ENCODE data around the gene PTTG1. TPM values are rescaled to one million over a fixed set of nuclear protein-coding genes. Genes with fewer than 3 reads are reported as not detected.

PTTG1 gene
- polyA plus RNA-seq, 1 of the 3 experiments (the other 2 are of a cell fraction), result 279 TPM

DNA sequence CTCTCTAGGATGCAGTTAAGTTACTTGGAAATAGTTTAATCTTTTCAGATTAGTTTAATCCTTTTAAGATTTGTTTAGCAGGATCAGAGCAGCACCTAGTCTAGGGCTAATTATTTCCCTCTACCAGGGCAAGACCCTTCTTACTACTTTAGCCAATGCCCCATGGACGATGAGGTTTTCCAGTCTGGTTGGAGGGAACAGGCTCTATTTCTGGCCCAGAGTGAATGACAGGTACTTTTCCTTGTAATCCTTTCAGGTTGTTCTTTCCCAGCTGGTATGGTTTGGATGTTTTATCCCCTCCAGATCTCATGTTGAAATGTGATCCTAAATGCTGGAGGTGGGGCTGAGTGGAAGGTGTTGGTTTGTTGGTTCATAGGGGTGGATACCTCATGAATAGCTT lies 27.2 kb downstream of the PTTG1 start:
- CTCF ChIA-PET, result interaction anchor here (2.5 kb wide), 1 partner anchor 10 kb away, joined by 22 read pairs; no protein-coding TSS in a partner anchor

DNA sequence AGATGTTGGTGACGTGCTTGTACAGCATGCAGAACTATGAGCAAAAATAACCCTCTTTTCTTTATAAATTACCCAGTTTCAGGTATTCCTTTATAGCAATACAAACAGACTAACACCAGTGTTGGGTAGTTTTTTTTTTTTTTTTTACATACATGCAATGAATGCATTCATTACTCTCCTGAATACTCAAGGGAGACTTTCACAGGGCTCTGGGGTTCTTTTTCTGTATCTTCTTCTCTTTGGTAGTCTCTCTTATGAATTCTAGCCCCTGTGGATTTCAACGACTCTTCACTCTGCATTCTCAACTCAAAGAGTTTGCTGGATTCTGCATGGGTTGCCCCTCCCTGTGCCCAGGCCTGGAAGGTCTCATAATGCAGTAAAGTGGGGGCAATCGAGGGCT lies 27.8 kb downstream of the PTTG1 start:
- 42% methylated on average over 3 of the region's 3 CpGs for WGBS (ENCODE audit: low lambda C conversion rate)
- no peak overlapping the region for H3K9ac ChIP-seq
- H3F3A ChIP-seq (replicated peaks; ENCODE audit: insufficient read depth), result no peaks in the 10 kb centered on the region
- ChIA-PET CTCF (interaction anchor here (2.5 kb wide), 1 partner anchor 10 kb away, joined by 22 read pairs; no protein-coding TSS in a partner anchor), POLR2A (no interaction called here)
- H3K4me2 ChIP-seq, result no peak overlapping the region
- no peaks in the 10 kb centered on the region for H4K20me1 ChIP-seq (ENCODE audit: insufficient read depth)
- no peaks in the 10 kb centered on the region for H3K79me2 ChIP-seq (ENCODE audit: insufficient read depth)
- no peaks in the 10 kb centered on the region for H3K27me3 ChIP-seq (ENCODE audit: insufficient read depth)
- DNase-seq, result no peak
- no peaks in the 10 kb centered on the region for H3K4me1 ChIP-seq (ENCODE audit: control insufficient read depth in 1 of 2, insufficient read depth in 2 of 2, low read depth in 1 of 2, low read length in 1 of 2)
- no peak for TF ChIP-seq MEF2A (IDR thresholded peaks at IDR 0.05; ENCODE audit: borderline replicate concordance, low read depth)
- no peak for TF ChIP-seq TEAD4 (IDR thresholded peaks at IDR 0.05; ENCODE audit: borderline replicate concordance, insufficient read depth)
- no peak overlapping the region for H3K27ac ChIP-seq (ENCODE audit: low read depth in 2 of 2, low read length in 1 of 2)
- H3K4me3 ChIP-seq (ENCODE audit: low read depth in 2 of 2, low read length in 1 of 2), result no peak overlapping the region
- no peaks in the 10 kb centered on the region for H3K9me2 ChIP-seq
- H3K36me3 ChIP-seq (replicated peaks in 1 of 2; ENCODE audit: control insufficient read depth in 1 of 2, insufficient read depth in 2 of 2, low read length in 1 of 2), result no peaks in the 10 kb centered on the region
- no peaks in the 10 kb centered on the region for H3K9me3 ChIP-seq
- no peak overlapping the region for H2AFZ ChIP-seq (ENCODE audit: low read depth)

More for the DNA sequence above, 27.2 kb downstream of the PTTG1 start:
- H3K9me2 ChIP-seq, result no peaks in the 10 kb centered on the region
- TF ChIP-seq YY1 (IDR thresholded peaks at IDR 0.05; ENCODE audit: low read depth) (no peak), TCF12 (IDR thresholded peaks at IDR 0.05) (no peak)
- H3K27ac ChIP-seq (ENCODE audit: low read depth in 2 of 2, low read length in 1 of 2), result no peak overlapping the region
- H3K79me2 ChIP-seq (ENCODE audit: insufficient read depth), result no peaks in the 10 kb centered on the region
- H4K20me1 ChIP-seq (ENCODE audit: insufficient read depth), result no peaks in the 10 kb centered on the region
- H2AFZ ChIP-seq (ENCODE audit: low read depth), result no peak overlapping the region
- no peak overlapping the region for H3K9ac ChIP-seq
- WGBS (ENCODE audit: low lambda C conversion rate), result 27% methylated on average over 1 of the region's 1 CpG
- no peaks in the 10 kb centered on the region for H3K36me3 ChIP-seq (replicated peaks in 1 of 2; ENCODE audit: control insufficient read depth in 1 of 2, insufficient read depth in 2 of 2, low read length in 1 of 2)
- H3F3A ChIP-seq (replicated peaks; ENCODE audit: insufficient read depth), result no peaks in the 10 kb centered on the region
- no peak for DNase-seq
- H3K9me3 ChIP-seq, result no peaks in the 10 kb centered on the region
- H3K4me2 ChIP-seq, result no peak overlapping the region
- no peaks in the 10 kb centered on the region for H3K4me1 ChIP-seq (ENCODE audit: control insufficient read depth in 1 of 2, insufficient read depth in 2 of 2, low read depth in 1 of 2, low read length in 1 of 2)
- H3K27me3 ChIP-seq (ENCODE audit: insufficient read depth), result no peaks in the 10 kb centered on the region
- POLR2A ChIA-PET, result no interaction called here
- no peak overlapping the region for H3K4me3 ChIP-seq (ENCODE audit: low read depth in 2 of 2, low read length in 1 of 2)

DNA sequence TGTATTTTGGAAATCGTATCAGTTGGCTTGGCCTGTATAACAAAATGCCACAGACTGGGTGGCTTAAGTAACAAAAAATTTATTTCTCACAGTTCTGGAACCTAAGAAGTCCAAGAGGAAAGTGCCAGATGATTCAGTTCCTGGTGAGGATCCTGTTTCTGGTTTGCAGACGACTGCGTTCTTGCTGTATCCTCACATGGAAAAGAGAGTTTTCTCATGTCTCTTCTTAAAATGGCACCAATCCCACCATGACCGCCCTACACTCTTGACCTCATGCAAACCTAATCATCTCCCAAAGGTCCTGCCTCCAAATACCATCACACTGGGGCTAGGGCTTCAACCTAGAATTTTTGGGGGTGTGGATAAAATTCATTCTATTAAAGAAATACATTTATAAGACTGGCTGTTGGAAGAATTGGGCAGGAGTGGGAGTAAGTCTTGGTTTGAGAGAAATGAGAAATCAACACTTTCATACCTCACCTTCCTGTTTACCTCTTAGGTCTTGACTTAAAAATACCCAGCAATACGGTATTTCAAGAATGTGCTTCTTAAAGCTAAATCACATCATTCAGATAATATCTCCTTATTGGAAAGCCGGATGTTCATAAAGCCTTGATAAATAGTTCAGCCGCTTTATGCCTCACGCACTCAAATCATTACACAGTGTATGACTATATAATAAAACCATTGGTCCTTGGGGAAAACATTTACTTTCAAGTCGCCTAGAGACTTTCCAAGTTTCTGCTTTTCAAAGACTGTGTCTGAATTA lies 28.7 kb downstream of the PTTG1 start:
- Histone ChIP-seq H3K79me2 (ENCODE audit: insufficient read depth) (no peaks in the 10 kb centered on the region), H3K36me3 (replicated peaks in 1 of 2; ENCODE audit: control insufficient read depth in 1 of 2, insufficient read depth in 2 of 2, low read length in 1 of 2) (no peaks in the 10 kb centered on the region), H3K4me3 (ENCODE audit: low read depth in 2 of 2, low read length in 1 of 2) (no peak overlapping the region), H3K4me1 (ENCODE audit: control insufficient read depth in 1 of 2, insufficient read depth in 2 of 2, low read depth in 1 of 2, low read length in 1 of 2) (no peaks in the 10 kb centered on the region), H3K27ac (ENCODE audit: low read depth in 2 of 2, low read length in 1 of 2) (no peak overlapping the region), H4K20me1 (ENCODE audit: insufficient read depth) (no peaks in the 10 kb centered on the region), H3K4me2 (no peak overlapping the region), H3K27me3 (ENCODE audit: insufficient read depth) (no peaks in the 10 kb centered on the region), H3K9me3 (no peaks in the 10 kb centered on the region), H3F3A (replicated peaks; ENCODE audit: insufficient read depth) (no peaks in the 10 kb centered on the region), H3K9me2 (no peaks in the 10 kb centered on the region), H3K9ac (no peak overlapping the region), H2AFZ (ENCODE audit: low read depth) (no peak overlapping the region)
- WGBS (ENCODE audit: low lambda C conversion rate), result 66% methylated on average over 9 of the region's 9 CpGs
- ChIA-PET CTCF (interaction anchor here (0.6 kb wide), 1 partner anchor 11 kb away, joined by 5 read pairs; no protein-coding TSS in a partner anchor), POLR2A (no interaction called here)
- DNase-seq, result no peak
- TF ChIP-seq CHD2 (IDR thresholded peaks at IDR 0.05; ENCODE audit: low read length, partially characterized antibody) (no peak), MEF2A (IDR thresholded peaks at IDR 0.05; ENCODE audit: borderline replicate concordance, low read depth) (no peak), USF1 (IDR thresholded peaks at IDR 0.05; ENCODE audit: borderline replicate concordance, low read depth) (no peak), EP300 (IDR thresholded peaks at IDR 0.05; ENCODE audit: borderline replicate concordance in 1 of 2, low read depth in 1 of 2, low read length in 1 of 2) (no peak), FOSL2 (IDR thresholded peaks at IDR 0.05; ENCODE audit: borderline replicate concordance, low read depth) (no peak), JUND (IDR thresholded peaks at IDR 0.05) (no peak), GATA2 (CRISPR knock-in tag; IDR thresholded peaks at IDR 0.05) (no peak), ELF1 (IDR thresholded peaks at IDR 0.05) (no peak), SMC3 (IDR thresholded peaks at IDR 0.05; ENCODE audit: low read depth, low read length) (no peak), EZH2phosphoT487 (IDR thresholded peaks at IDR 0.05; ENCODE audit: borderline replicate concordance, low read depth) (no peak), NFIC (IDR thresholded peaks at IDR 0.05; ENCODE audit: borderline replicate concordance) (no peak), YY1 (IDR thresholded peaks at IDR 0.05; ENCODE audit: low read depth) (no peak), RAD21 (IDR thresholded peaks at IDR 0.05; ENCODE audit: low read length) (no peak), SIN3A (IDR thresholded peaks at IDR 0.05; ENCODE audit: borderline replicate concordance, low read depth, low read length) (no peak)
- TF ChIP-seq, protein P1, sequence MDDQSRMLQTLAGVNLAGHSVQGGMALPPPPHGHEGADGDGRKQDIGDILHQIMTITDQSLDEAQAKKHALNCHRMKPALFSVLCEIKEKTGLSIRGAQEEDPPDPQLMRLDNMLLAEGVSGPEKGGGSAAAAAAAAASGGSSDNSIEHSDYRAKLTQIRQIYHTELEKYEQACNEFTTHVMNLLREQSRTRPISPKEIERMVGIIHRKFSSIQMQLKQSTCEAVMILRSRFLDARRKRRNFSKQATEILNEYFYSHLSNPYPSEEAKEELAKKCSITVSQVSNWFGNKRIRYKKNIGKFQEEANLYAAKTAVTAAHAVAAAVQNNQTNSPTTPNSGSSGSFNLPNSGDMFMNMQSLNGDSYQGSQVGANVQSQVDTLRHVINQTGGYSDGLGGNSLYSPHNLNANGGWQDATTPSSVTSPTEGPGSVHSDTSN (IDR thresholded peaks at IDR 0.05), result no peak

Measured in SK-N-SH (cell line).